ENCODE measurements around the gene TPPP2. TPM values are rescaled to one million over a fixed set of nuclear protein-coding genes. Genes with fewer than 3 reads are reported as not detected.
"Not testable (repeated sequence)": the region's sequence is repeated elsewhere in the genome, so short reads cannot be mapped to it uniquely, and the experiment has no call there.

Gene TPPP2
- polyA plus RNA-seq, 1 donor from 2014 or later = not detected

- no peak overlapping the region for H3K4me2 ChIP-seq (ENCODE audit: low read length)
- H3K79me2 ChIP-seq (replicated peaks; ENCODE audit: insufficient read depth, low read length) = no peaks in the 10 kb centered on the region
- no peaks in the 10 kb centered on the region for H3K27me3 ChIP-seq (ENCODE audit: insufficient read depth, low read depth, low read length)
- H3K4me3 ChIP-seq (ENCODE audit: low read length) = no peak overlapping the region
- H3F3A ChIP-seq (ENCODE audit: insufficient read depth, low read length, poor library complexity, severe bottlenecking) = no peaks in the 10 kb centered on the region
- no peak overlapping the region for H3K27ac ChIP-seq (ENCODE audit: low read length)
- no peaks in the 10 kb centered on the region for H4K20me1 ChIP-seq (ENCODE audit: insufficient read depth)
- no peak for TF ChIP-seq SMC3 (conservative IDR thresholded peaks at IDR 0.05; ENCODE audit: poor library complexity)
- no peak for TF ChIP-seq CTCF (IDR thresholded peaks at IDR 0.05; ENCODE audit: poor library complexity, severe bottlenecking)
- no peak for TF ChIP-seq EP300 (conservative IDR thresholded peaks at IDR 0.05; ENCODE audit: poor library complexity, severe bottlenecking)
- TF ChIP-seq RAD21 (conservative IDR thresholded peaks at IDR 0.05) = no peak
- TF ChIP-seq MXI1 (conservative IDR thresholded peaks at IDR 0.05; ENCODE audit: poor library complexity, severe bottlenecking) = no peak
- TF ChIP-seq EZH2 (IDR thresholded peaks at IDR 0.05; ENCODE audit: borderline replicate concordance, insufficient read depth, low read length, poor library complexity, severe bottlenecking) = no peak
- no peak overlapping the region for H2AFZ ChIP-seq (ENCODE audit: low read depth, low read length)
- H3K36me3 ChIP-seq (ENCODE audit: insufficient read depth, low read length) = no peaks in the 10 kb centered on the region
- H3K9me2 ChIP-seq (ENCODE audit: insufficient read depth, low read length) = no peaks in the 10 kb centered on the region
- no peaks in the 10 kb centered on the region for H3K9me3 ChIP-seq (ENCODE audit: low read length)
- no peak overlapping the region for H3K9ac ChIP-seq (ENCODE audit: low read length)
These were observed 47.2 kb upstream of the TPPP2 start for GRCh38 chr14:20982646-20983369.

- not testable (repeated sequence) for H3K4me2 ChIP-seq (ENCODE audit: low read length); H3K36me3 ChIP-seq (ENCODE audit: insufficient read depth, low read length); H3K9me3 ChIP-seq (ENCODE audit: low read length); H3K9me2 ChIP-seq (ENCODE audit: insufficient read depth, low read length); H3K27ac ChIP-seq (ENCODE audit: low read length); H3K79me2 ChIP-seq (replicated peaks; ENCODE audit: insufficient read depth, low read length); H4K20me1 ChIP-seq (ENCODE audit: insufficient read depth); H3K27me3 ChIP-seq (ENCODE audit: insufficient read depth, low read depth, low read length); H3K4me3 ChIP-seq (ENCODE audit: low read length); H3K9ac ChIP-seq (ENCODE audit: low read length); H3F3A ChIP-seq (ENCODE audit: insufficient read depth, low read length, poor library complexity, severe bottlenecking); H2AFZ ChIP-seq (ENCODE audit: low read depth, low read length)
These were observed 44.4 kb upstream of the TPPP2 start for GRCh38 chr14:20985650-20986049.

- Histone ChIP-seq H3K4me3 (ENCODE audit: low read length) (no peak overlapping the region), H3K36me3 (ENCODE audit: insufficient read depth, low read length) (no peaks in the 10 kb centered on the region), H3K27ac (ENCODE audit: low read length) (no peak overlapping the region), H3K9ac (ENCODE audit: low read length) (no peak overlapping the region), H2AFZ (ENCODE audit: low read depth, low read length) (no peak overlapping the region), H3F3A (ENCODE audit: insufficient read depth, low read length, poor library complexity, severe bottlenecking) (no peaks in the 10 kb centered on the region), H4K20me1 (ENCODE audit: insufficient read depth) (no peaks in the 10 kb centered on the region), H3K27me3 (ENCODE audit: insufficient read depth, low read depth, low read length) (no peaks in the 10 kb centered on the region), H3K9me3 (ENCODE audit: low read length) (no peaks in the 10 kb centered on the region), H3K79me2 (replicated peaks; ENCODE audit: insufficient read depth, low read length) (peaks cover 16% of the 10 kb centered on the region), H3K9me2 (ENCODE audit: insufficient read depth, low read length) (no peaks in the 10 kb centered on the region), H3K4me2 (ENCODE audit: low read length) (no peak overlapping the region)
- TF ChIP-seq EZH2 (IDR thresholded peaks at IDR 0.05; ENCODE audit: borderline replicate concordance, insufficient read depth, low read length, poor library complexity, severe bottlenecking) = no peak
- TF ChIP-seq MXI1 (conservative IDR thresholded peaks at IDR 0.05; ENCODE audit: poor library complexity, severe bottlenecking) = no peak
- TF ChIP-seq EP300 (conservative IDR thresholded peaks at IDR 0.05; ENCODE audit: poor library complexity, severe bottlenecking) = no peak
These were observed 43.2 kb upstream of the TPPP2 start for GRCh38 chr14:20986811-20987210.

All from neural cell (in vitro differentiated cells).